ENCODE results near the gene MGA.

The MGA gene

DNA sequence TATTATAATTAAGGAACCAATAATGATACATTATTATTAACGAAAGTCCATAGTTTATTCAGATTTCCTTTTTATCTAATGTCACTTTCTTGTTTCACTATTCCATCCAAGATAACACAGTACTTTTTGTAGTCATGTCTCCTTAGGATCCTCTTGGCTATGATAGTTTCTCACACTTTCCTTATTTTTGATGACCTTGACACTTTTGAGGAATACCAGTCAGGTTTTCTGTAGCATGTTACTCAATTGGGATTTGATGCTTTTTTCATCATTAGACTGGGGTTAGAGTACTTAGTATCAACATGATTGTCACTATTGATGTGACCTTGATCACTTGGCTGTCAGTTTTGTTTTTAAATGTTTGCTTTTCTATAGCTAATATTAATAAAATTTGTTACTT lies 33.0 kb upstream of the MGA start:
- TF ChIP-seq, protein P1, sequence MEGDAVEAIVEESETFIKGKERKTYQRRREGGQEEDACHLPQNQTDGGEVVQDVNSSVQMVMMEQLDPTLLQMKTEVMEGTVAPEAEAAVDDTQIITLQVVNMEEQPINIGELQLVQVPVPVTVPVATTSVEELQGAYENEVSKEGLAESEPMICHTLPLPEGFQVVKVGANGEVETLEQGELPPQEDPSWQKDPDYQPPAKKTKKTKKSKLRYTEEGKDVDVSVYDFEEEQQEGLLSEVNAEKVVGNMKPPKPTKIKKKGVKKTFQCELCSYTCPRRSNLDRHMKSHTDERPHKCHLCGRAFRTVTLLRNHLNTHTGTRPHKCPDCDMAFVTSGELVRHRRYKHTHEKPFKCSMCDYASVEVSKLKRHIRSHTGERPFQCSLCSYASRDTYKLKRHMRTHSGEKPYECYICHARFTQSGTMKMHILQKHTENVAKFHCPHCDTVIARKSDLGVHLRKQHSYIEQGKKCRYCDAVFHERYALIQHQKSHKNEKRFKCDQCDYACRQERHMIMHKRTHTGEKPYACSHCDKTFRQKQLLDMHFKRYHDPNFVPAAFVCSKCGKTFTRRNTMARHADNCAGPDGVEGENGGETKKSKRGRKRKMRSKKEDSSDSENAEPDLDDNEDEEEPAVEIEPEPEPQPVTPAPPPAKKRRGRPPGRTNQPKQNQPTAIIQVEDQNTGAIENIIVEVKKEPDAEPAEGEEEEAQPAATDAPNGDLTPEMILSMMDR (IDR thresholded peaks at IDR 0.05; ENCODE audit: poor library complexity, severe bottlenecking), result no peak
- no peak overlapping the region for H3K4me3 ChIP-seq (ENCODE audit: severe bottlenecking)
- no peak for ATAC-seq (ENCODE audit: low read depth)
- DNase-seq (ENCODE audit: low spot score), result no peak
- no peaks in the 10 kb centered on the region for H3K27me3 ChIP-seq (ENCODE audit: insufficient read depth, poor library complexity, severe bottlenecking)
- H3K36me3 ChIP-seq (ENCODE audit: low read depth), result 0 out of 2 replicates have a peak, but pooled peaks cover 4% of the 10 kb centered on the region
- no peaks in the 10 kb centered on the region for H3K9me3 ChIP-seq (ENCODE audit: severe bottlenecking)
- peaks cover 15% of the 10 kb centered on the region for H3K4me1 ChIP-seq (ENCODE audit: insufficient read depth, poor library complexity, severe bottlenecking)
- H3K27ac ChIP-seq (ENCODE audit: poor library complexity, severe bottlenecking), result no peak overlapping the region

GRCh38 chr15:41629463-41629862 lies 30.7 kb upstream of the MGA start:
- TF ChIP-seq, protein P1 (IDR thresholded peaks at IDR 0.05; ENCODE audit: poor library complexity, severe bottlenecking), result no peak
- Histone ChIP-seq H3K4me3 (ENCODE audit: severe bottlenecking) (no peak overlapping the region), H3K9me3 (ENCODE audit: severe bottlenecking) (no peaks in the 10 kb centered on the region), H3K27ac (ENCODE audit: poor library complexity, severe bottlenecking) (no peak overlapping the region), H3K27me3 (ENCODE audit: insufficient read depth, poor library complexity, severe bottlenecking) (no peaks in the 10 kb centered on the region), H3K4me1 (ENCODE audit: insufficient read depth, poor library complexity, severe bottlenecking) (peaks cover 12% of the 10 kb centered on the region), H3K36me3 (ENCODE audit: low read depth) (no peaks in the 10 kb centered on the region)
- no peak; the same call in 2 of the 3 replicates for ATAC-seq (ENCODE audit: low read depth)
- DNase-seq (ENCODE audit: low spot score), result no peak

GRCh38 chr15:41629883-41630282 lies 30.3 kb upstream of the MGA start:
- no peaks in the 10 kb centered on the region for H3K36me3 ChIP-seq (ENCODE audit: low read depth)
- no peaks in the 10 kb centered on the region for H3K9me3 ChIP-seq (ENCODE audit: severe bottlenecking)
- no peak overlapping the region for H3K4me3 ChIP-seq (ENCODE audit: severe bottlenecking)
- TF ChIP-seq, protein P1 (IDR thresholded peaks at IDR 0.05; ENCODE audit: poor library complexity, severe bottlenecking), result no peak
- ATAC-seq (ENCODE audit: low read depth), result no peak; the same call in 2 of the 3 replicates
- no peak overlapping the region for H3K27ac ChIP-seq (ENCODE audit: poor library complexity, severe bottlenecking)
- no peaks in the 10 kb centered on the region for H3K27me3 ChIP-seq (ENCODE audit: insufficient read depth, poor library complexity, severe bottlenecking)
- H3K4me1 ChIP-seq (ENCODE audit: insufficient read depth, poor library complexity, severe bottlenecking), result peaks cover 12% of the 10 kb centered on the region
- DNase-seq (ENCODE audit: low spot score), result no peak

DNA sequence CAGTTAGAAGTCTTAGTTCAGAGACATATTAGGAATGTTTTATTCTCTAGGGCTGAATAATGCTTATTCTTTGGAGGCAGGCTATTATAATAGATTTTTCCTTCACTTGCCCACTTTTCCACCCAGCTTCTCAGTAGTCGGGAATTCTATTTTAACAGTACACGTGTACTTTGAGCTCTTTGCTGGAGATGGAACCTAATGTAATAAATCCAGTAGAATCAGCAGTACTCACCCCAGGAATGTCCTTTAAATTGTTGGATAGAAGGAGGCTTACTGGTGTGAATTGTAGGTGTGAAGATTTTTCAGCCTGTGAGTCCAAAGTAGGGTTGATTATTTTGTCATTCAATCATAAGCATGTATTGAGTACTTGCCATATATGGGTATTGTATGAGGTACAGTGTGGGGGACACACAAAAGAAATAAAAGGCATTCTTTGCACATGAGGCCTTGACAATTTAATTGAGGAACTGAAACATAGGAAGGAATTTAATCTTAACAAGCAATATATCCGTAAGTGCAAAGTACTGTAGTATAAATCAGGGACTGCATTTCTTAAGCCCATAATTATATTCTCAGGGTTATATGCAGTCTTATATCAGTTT lies 29.5 kb upstream of the MGA start:
- no peaks in the 10 kb centered on the region for H3K27me3 ChIP-seq (ENCODE audit: insufficient read depth, poor library complexity, severe bottlenecking)
- H3K36me3 ChIP-seq (ENCODE audit: low read depth), result no peaks in the 10 kb centered on the region
- no peaks in the 10 kb centered on the region for H3K9me3 ChIP-seq (ENCODE audit: severe bottlenecking)
- DNase-seq (ENCODE audit: low spot score) (no peak), ATAC-seq (ENCODE audit: low read depth) (no peak)
- no peak overlapping the region for H3K27ac ChIP-seq (ENCODE audit: poor library complexity, severe bottlenecking)
- TF ChIP-seq, protein P1 (IDR thresholded peaks at IDR 0.05; ENCODE audit: poor library complexity, severe bottlenecking), result no peak
- peaks cover 12% of the 10 kb centered on the region for H3K4me1 ChIP-seq (ENCODE audit: insufficient read depth, poor library complexity, severe bottlenecking)
- H3K4me3 ChIP-seq (ENCODE audit: severe bottlenecking), result no peak overlapping the region

GRCh38 chr15:41631880-41632470 lies 28.2 kb upstream of the MGA start:
- no peak overlapping the region for H3K27ac ChIP-seq (ENCODE audit: poor library complexity, severe bottlenecking)
- peaks cover 12% of the 10 kb centered on the region for H3K4me1 ChIP-seq (ENCODE audit: insufficient read depth, poor library complexity, severe bottlenecking)
- H3K9me3 ChIP-seq (ENCODE audit: severe bottlenecking), result no peaks in the 10 kb centered on the region
- ATAC-seq (ENCODE audit: low read depth) (peak; percentile 77), DNase-seq (ENCODE audit: low spot score) (no peak)
- no peaks in the 10 kb centered on the region for H3K27me3 ChIP-seq (ENCODE audit: insufficient read depth, poor library complexity, severe bottlenecking)
- no peak overlapping the region for H3K4me3 ChIP-seq (ENCODE audit: severe bottlenecking)
- no peaks in the 10 kb centered on the region for H3K36me3 ChIP-seq (ENCODE audit: low read depth)
- TF ChIP-seq, protein P1 (IDR thresholded peaks at IDR 0.05; ENCODE audit: poor library complexity, severe bottlenecking), result no peak

Data from RWPE2 (cell line).